Stimulated activated CD8-positive, alpha-beta memory T cell treated with anti-CD3 and anti-CD28 coated beads, Interleukin-4, amount 100 ng/mL, for 1 hour (primary cell): ENCODE results near the gene FGF14.
A peak's percentile ranks its signal among the peaks of the same experiment; 100 is the strongest.

Experiments
- DNase-seq, 2 donors: peaks; one replicate each; pipeline ENCODE4 v3.0.0-alpha.2; 2020; ENCODE audit warnings: low read depth in 2 of 2, low spot score in 1 of 2

The FGF14 gene

DNA sequence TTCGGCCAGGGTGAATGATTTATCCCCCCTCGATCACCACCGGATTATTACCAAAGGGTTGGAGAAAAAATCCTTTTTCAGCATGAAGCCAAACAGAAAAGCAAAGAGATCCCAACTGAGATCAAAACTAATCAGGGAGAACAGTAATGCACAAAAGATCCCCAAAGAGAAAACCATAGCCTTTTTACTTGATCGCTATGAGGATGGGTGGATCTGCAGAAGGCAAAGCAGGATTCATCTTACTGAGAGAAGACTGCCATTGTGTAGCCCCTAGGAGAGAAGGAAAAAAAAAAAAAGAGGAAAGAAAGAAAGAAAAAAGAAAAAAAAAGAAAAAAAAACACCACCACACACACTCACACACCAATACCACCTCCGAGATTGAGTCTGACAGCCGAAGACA lies at the start of gene FGF14:
Gene FGF14, minus strand, starts transcription at position 283 of the 400 bp plus-strand sequence.
- no peak for DNase-seq

DNA sequence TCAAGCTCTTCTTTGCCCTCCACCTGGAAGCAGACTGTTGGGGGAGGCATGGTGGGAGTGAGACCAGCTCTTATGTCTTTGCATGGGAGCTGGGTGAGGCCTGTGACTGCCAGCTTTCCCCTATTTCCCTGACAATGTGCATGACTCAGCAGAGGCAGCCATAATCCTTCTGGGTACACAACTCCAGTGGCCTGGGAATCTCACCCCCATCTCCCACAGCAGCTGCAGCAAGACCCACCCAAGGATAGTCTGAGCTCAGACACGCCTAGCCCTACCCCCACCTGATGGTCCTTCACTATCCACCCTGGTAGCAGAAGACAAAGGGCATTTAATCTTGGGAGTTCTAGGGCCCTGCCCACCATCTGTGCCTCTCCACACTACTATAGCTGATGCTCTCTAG lies 41.4 kb upstream of the FGF14 start:
- DNase-seq = no peak

DNA sequence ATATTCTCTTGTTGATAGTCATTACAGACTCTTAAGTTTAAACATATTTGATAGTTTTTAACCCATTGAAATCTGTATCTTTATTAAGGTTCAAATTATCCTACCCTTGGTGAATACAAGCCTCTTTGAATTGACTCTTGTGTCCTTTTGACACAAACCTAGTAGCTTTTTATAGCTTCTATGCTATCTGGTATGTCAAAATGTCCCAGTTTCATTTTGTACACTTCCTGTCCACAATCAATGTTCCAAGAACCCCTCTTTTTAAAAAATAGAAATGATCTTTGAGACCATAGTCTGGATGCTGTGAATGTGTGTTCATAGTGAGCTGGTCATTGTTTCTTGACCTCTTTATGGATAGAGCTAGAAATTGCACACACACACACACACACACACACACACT lies 39.2 kb upstream of the FGF14 start:
- no peak for DNase-seq

DNA sequence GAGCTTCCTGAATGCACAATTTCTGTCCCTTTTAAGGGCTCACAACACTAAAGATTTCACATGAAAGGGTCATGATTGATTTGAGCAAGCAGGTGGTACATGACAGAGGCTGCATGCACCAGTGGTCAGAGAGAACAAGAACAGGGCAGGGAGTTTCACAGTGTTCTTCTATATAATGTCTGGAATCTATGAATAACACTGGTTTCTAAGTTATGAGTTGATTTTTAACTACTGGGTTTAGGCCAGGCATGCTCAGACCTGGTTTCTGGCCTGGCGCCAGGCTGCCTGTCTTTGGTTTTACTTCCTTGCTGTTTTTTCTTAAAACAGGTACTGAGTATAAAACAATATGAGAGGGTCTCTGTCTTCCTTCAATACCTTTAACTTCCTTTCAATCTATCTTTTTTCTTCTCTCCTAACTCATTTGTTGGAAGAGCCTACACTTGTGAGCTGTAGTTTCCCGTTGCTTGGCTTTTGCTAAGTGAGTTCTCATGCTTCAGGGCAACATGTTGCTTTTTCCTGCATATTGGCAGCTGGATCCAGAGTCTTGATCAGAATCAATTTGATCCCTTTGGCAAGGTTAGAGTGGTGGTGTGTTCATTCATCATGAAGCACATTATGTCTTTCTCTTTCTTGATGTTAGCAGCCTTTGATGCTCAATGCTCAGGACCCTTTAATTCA lies 38.5 kb upstream of the FGF14 start:
- no peak for DNase-seq

DNA sequence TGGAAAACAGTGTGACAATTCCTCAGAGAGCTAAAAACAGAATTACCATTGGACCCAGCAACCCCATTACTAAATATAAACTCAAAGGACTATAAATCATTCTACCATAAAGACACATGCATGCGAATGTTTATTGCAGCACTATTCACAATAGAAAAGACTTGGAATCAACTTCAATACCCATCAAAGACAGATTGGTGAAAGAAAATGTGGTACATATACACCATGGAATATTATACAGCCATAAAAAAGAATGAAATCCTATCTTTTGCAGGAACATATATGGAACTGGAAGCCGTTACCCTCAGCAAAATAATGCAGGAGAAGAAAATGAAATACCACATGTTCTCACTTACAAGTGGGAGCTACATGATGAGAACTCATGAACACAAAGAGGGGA lies 20.8 kb upstream of the FGF14 start:
- no peak for DNase-seq

DNA sequence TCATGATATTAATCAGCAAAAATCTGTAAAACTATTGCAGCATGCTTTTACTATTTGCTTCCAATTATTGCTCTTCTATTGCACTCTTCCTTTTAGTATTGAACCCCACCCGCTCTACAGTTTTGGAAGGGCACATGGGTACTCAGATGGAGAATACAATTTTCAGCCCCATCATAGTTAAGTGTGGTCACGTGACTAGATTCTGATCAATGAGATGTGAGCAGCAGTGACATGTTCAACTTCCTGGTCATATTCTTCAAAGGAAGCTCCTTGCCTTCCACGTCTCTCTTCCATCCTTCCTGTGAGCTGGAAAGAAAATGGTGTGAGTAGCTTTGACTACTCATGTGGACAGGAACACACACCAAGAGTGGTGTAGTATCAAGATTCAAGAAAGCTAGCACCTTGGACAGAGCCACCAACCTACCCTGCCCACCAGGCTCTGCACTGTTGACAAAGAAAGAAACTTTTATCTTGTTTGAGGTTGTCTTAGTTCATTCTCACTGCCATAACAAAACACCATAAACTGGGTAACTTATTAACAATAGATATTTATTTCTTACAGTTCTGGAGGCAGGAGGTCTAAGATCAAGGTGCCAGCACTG lies 3.8 kb upstream of the FGF14 start:
- DNase-seq = no peak

DNA sequence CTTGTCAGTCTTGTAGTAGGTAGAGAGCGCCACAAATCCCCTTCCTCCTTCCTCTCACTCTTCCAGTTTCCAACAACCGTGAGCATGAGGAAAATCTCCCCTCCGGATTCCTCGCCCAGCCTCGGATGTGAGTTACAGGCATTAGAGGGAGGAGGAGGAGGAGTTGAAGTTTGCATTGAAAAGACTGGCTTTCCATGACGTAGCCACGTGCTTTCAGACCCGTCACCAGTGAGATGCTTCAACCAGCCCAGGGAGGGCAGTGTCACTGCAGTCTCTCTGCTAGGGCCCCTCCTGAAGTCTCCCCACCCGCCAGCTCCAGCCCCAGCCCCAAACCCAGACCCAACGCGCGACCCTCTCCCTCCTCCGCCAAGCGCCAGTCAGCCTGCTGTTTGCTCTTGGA lies 442 bp upstream of the FGF14 start:
- DNase-seq = no peak

DNA sequence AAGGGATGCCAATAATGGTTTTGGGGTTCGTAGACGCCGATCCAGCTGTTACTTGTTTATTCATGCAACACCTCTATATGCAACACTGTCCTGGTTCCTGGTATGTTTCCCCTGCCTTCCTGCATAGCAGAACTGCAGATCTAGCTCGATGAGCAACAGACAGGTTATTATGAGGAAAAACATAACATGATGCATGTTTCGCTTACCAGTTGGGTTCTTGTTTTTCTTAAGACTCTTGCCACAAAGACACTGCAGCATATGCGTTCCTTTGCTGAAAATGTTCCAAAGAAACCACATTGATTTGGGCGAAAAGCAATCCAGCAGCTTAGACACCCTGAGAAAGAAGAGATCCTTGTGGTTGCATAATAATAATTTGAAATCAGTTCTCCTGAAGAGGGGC lies 583 bp downstream of the FGF14 start:
- no peak for DNase-seq

DNA sequence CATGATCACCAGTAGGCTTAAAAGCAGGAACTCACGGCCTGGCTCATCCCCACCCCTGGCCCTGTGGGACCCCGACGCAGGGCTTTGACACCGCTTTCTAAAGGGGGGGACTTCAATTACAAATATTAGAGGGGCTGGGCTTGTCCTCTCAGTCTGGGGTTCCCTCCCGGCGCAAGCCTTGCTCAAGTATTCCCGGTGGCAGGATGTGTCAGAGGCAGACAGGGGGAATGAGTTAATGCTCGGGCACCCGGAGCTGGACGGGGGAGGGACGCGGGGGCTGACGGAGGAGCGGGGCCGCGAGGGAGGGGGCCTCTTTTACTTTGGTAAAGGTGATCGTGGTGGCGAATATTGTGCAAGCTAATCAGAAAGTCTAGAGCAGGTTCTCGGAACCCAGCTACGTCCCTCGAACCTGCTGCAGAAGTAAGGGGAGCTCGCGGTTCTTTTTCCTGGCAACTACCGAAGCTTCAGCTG lies 1.1 kb downstream of the FGF14 start:
- no peak for DNase-seq

DNA sequence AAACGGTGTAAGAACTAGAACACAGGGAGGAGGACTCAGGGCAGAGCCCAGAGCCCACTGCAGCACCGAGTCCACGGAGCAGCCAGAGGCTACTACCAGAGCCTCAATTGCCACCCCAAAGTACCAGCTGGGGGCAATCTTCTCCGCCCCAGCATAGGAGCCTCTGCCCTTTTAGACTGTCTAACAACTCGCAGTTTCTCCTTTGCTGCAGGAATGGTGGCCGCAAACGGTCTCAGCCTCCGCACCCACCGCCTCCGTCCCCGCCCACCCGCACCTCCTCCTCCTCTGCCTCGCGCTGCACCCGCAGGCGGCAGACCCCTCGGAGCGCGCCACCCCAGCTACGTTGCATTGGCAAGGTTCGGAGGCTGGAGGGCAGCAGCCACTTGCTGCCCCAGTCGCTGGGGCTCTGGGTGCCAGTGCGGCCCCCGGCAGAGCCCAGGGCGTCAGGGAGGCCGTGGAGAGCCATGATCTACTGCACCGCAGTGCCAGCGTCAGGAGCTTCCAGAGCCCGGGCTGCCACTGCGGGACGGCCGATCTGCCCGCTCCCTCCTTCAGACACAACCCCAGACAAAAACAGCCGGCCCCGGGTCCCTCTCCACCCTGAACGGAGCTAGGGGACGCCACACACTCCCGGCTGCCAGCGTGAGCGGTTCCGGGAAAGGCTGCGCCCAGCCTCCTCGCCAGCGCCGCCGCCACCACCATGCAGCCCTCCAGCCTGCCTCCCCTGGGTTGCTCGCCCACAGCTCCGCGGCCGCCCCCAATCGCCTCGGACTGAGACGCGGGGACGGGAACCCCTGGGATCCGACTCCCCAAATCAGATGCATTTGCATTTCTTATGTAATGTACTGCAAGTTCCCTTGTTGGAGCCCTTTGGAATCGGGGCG lies 1.8 kb downstream of the FGF14 start:
- no peak for DNase-seq

DNA sequence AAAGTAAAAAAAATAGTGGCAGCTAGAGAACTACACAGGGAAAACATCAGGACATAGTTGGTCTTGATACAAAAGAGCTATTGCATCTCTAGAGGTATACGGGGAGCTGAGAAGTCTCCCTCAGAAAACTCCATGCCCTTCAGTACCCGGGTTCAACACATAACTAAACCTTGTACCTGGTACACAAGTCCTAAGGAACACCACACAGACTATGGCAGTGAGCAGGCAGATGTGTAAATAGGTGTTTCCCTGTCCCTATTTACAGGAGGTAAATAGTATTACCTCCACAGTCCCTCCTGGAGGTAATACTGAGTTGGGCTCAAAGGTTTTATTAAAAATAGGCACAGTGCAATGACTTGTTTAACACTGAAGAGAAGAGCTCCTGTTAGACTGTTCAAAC lies 5.9 kb downstream of the FGF14 start:
- DNase-seq = no peak

DNA sequence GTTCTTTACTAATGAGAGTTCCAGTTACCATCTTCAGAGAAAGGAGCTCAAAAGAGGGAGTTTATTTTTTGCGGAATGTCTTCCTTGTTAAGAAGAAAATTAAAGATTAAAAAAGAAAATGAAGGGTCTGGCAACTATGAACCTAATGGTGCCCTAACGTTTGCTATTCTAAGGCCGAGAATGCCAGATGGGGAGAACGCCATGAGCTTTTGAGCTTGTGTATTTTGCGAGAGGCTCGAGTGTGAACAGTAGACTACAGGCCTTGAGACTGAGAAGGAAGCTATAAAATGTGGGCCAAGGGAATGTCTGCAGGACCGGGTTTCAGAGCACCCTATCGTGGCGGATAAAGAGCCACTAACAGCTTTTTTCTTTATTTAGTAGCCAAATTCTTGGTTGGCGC lies 6.7 kb downstream of the FGF14 start:
- DNase-seq = no peak

DNA sequence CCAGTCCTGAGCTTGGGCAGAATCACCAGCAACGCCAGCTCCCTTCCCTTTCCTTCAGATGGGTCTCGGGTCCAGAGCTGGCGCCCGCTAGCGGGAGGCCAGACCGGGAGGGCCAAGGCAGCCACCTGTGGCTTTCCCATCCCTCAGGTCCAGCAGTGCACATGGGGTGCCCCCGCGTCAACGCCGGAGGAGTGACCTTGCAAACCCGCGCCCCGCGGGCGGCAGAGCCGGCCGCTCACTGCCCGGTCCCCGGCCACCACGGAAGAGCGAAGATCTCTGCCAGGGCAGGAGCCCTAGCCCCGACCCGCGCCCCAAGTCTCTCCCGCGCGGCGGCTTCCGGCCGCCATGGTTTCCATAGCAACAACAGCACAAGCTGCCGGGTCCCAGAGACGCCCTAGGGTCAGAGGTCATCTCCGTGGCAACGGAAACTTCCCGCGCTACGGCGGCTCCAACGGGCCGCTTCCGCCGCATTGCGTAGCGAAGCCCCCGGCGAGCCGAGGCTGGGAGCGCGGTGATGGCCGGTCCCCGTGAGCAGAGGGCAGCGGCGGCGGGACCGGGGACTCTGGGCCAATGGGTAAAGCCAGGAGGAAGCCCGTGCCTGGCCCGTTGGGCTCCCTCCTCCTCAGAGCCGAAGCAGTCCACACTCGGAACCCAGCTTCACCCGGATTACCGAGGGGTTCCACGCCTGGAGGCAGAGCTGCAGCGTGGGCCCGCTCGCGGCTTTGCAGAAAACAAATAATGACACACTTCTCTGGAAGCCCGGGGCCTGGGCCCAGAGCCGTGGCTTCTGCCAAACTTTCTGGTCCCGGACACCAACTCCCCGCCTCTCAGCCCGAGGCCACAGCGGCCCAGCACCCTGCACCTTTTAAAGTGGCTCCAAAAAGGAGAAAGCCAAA lies 7.4 kb downstream of the FGF14 start:
- peak; percentile 94 to 97 for DNase-seq

DNA sequence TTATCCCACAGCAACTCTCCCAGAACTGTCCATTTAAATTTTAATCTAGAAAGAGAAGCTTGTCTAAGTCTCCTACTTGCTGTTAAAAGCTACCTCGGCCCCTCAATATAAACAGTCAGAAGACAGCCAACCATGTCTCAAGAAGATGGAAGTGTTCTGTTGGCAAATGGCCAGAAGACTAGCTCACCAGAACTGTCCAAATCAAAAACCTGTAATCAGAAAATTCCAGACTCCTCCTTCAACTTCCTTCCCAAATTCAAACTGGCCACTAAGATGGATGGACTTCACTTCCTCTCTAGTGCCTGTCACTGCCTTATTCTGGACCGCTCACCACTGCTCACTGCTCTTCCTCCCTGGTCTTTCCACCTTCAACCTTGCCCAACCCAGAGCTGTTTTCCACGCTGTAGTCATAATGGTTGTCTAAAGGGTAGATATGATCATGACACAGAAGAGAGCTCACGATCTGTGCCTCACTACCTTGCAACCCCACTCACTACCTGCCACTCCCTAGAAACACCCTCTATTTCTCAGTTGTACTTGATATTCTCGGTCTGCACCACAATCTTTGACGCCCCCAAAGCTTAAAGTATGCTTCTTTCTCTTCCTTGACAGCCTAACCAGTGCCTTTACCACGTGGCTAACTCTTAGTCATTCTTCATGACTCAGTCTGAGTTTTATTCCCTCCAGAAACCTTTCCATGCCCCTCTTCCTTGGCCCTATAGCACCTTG lies 9.2 kb downstream of the FGF14 start:
- DNase-seq = no peak

DNA sequence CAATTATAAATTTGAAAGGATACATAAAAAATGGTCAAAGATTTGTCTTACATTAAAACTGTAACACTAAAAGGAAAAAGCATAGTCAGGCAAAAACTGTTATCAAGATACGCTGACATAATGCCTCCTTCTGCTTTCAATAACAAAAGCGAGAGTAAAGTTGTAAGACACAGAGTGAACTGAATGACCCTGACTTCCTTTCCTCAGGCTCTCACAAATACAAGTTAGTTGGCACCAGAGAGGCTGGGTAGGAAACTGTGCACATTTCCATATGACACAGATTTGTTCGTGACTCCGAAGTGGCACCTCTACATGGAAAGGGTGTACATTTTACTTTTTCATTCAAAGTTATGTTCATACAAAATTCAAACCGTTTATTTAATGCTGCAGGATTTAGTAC lies 15.4 kb downstream of the FGF14 start:
- DNase-seq = no peak

DNA sequence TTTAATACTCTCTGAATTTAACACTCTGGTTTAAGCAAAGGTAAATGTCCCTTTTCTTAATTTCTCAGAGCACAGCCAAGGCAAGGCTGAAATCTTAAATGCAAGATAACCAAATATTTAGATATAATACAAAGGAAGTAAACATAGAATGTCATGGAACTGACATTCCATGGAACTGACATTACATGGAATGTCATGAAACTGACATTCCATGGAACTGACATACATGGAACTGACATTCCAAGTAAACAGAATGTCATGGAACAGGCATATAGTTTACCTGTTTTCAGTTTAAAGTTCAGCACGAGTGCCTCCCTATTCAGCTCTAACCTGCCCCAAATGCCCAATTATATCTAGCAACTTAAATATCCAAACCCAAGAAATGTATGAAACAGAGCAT lies 21.8 kb downstream of the FGF14 start:
- no peak for DNase-seq

DNA sequence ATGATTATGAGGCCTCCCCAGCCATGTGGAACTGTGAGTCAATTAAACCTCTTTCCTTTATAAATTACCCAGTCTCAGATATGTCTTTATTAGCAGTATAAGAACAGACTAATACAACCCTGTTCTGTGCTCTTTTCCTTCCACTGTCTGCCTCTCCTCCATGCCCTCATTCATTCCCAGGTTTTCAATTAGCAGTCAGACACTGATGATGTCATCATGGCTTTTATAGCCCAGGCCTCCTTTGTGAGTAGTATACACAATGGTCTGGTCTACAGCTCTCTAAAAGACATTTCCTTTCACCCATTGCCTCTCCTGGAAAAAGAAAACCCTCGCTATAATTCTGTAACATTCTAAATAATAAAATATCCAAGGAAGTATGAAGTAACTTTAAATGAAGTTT lies 25.5 kb downstream of the FGF14 start:
- DNase-seq = no peak

DNA sequence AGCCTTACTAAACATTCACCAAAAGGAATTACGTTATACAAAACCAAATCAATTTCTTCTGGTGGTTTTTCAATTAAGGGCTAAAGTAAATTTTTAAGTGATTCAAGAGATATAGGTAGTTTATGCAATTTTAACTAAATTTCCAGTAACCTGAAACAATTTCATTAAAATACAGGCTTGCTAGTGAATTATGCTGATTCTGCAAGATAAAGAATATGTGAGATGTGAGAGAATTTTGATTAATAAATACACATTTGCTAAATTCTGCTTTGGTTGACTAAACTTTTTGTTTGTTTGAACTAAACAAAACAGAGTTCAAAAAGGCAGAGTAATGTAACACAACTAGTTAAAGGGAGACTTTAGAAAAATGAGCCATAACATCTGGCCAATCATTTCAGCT lies 27.1 kb downstream of the FGF14 start:
- DNase-seq = no peak

DNA sequence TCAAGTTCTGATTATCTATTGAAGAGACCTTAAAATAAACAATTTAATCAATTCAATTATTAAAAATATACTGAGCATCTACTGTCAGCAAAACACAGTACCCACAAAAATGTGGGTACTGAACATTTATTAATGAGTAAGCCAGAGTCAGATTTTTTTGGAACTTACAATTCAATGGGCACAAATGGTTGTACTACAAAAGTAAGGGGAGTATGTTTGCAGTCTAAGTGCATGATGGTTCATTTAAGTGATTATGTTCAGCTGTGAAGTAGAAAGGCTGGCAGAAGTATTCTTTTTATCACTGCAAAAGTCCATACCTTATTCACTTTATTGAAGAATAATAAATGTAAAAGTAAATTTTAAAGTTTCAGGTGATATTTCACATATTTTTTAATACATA lies 27.6 kb downstream of the FGF14 start:
- DNase-seq = no peak

DNA sequence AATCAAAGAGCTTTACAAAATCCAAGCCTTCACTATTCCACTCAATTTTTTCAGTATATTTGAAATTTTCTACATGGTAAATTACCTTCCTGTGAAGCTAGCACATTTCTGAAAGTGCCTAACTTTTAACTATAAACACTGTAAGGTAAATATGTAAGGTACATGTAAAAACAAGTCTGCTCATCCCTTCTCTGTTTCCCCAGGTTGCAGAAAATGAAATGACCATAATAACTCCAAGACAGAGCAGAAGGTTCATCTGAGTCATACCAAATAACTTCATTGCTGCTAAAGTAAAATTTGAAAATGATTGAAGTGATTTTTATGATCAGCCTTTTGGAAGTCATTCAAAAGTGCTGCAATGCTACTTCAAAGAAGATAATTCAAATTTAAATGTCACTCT lies 28.6 kb downstream of the FGF14 start:
- DNase-seq = no peak

DNA sequence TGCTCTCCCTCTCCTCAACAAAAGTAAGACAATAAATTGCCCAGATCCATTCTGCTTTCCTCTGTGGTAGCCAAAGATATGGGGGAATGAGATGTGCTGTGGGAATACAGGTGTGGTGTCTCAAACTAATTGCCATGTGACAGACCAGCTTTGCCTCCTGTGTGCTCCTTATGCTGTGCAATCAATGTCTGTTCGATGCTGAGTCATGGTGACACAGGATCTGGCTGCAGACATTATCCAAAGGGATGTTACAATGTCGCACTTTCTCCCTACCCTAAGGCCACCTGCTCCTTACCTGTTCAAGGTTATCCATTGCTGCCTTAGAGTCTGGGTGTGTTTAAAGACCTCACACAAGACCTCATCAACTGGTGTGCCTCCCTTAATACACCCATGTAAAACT lies 32.5 kb downstream of the FGF14 start:
- DNase-seq = no peak
